ENCODE measurements around the gene CORO1C.
"Not testable (repeated sequence)": the region's sequence is repeated elsewhere in the genome, so short reads cannot be mapped to it uniquely, and the experiment has no call there.

Gene CORO1C

DNA sequence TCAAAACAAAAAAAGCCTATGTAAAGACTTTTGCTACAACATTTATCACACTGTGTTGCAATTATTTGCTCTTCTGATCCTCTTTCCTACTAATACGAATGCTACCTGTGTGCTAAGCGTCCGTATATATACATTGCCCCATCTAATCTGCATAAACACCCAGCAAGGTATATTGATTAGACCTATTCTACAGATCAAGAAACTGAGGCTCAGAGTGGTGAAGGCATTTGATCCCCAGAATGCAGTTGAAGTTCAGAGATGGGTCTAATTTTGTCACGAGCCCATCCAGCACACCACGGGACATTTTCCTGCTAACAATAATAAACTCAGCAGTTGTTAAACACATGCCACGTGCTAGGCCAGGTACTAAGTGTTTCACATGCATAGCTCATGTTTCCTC lies 25.1 kb upstream of the CORO1C start:
- H3K27ac Mint-ChIP-seq, result no peak overlapping the region
- no peaks in the 10 kb centered on the region for H3K9me3 Mint-ChIP-seq
- TF ChIP-seq, protein P1, sequence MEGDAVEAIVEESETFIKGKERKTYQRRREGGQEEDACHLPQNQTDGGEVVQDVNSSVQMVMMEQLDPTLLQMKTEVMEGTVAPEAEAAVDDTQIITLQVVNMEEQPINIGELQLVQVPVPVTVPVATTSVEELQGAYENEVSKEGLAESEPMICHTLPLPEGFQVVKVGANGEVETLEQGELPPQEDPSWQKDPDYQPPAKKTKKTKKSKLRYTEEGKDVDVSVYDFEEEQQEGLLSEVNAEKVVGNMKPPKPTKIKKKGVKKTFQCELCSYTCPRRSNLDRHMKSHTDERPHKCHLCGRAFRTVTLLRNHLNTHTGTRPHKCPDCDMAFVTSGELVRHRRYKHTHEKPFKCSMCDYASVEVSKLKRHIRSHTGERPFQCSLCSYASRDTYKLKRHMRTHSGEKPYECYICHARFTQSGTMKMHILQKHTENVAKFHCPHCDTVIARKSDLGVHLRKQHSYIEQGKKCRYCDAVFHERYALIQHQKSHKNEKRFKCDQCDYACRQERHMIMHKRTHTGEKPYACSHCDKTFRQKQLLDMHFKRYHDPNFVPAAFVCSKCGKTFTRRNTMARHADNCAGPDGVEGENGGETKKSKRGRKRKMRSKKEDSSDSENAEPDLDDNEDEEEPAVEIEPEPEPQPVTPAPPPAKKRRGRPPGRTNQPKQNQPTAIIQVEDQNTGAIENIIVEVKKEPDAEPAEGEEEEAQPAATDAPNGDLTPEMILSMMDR (IDR thresholded peaks at IDR 0.05), result no peak
- H3K27me3 Mint-ChIP-seq (ENCODE audit: low read depth, poor library complexity), result peaks cover 2% of the 10 kb centered on the region
- no peak overlapping the region for H3K4me3 Mint-ChIP-seq
- H3K36me3 Mint-ChIP-seq (ENCODE audit: low read depth), result no peaks in the 10 kb centered on the region
- peaks cover 4% of the 10 kb centered on the region for H3K4me1 Mint-ChIP-seq
- no peak for DNase-seq

DNA sequence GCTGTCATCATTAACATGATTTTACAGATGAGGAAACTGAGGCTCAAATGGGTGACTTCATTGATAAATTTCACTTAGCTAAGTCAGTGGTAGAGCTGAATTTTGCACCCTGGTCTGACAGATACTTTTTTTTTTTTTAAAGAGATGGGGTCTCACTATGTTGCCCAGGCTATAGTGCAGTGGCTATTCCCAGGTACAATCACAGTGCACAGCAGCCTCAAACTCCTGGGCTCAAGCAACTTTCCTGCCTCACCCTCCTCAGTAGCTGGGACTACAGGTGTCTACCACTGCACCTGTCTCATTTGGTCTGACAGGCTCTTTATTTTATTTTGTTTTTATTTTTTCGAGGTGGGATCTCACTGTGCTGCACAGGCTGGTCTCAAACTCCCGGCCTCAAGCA lies 24.2 kb upstream of the CORO1C start:
- Mint-ChIP-seq H3K27me3 (ENCODE audit: low read depth, poor library complexity) (peaks cover 2% of the 10 kb centered on the region), H3K36me3 (ENCODE audit: low read depth) (no peaks in the 10 kb centered on the region), H3K4me1 (peaks cover 4% of the 10 kb centered on the region), H3K4me3 (no peak overlapping the region), H3K9me3 (no peaks in the 10 kb centered on the region), H3K27ac (no peak overlapping the region)
- TF ChIP-seq, protein P1 (IDR thresholded peaks at IDR 0.05), result no peak
- DNase-seq, result no peak

DNA sequence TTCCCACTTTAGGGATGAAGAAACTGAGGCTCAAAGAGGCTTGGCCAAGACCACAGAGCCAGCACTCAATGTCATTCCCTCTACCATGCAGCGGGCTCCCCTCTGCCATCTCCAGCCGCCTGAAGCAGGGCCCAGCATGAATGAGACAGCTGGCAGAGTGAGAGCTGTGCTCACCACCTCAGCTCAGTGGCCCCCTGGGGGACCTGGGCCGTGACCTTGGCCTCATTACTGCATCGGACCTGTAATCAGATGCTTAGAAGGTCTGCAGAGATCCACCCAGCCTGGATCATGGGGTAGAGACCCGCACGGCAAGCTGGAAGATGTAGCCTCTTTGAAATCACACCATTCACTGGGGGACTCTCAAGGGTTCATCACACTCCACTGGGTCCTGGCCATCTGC lies 22.7 kb upstream of the CORO1C start:
- DNase-seq, result no peak
- Mint-ChIP-seq H3K4me3 (no peak overlapping the region), H3K27ac (no peak overlapping the region), H3K4me1 (peaks cover 4% of the 10 kb centered on the region), H3K27me3 (ENCODE audit: low read depth, poor library complexity) (no peaks in the 10 kb centered on the region), H3K36me3 (ENCODE audit: low read depth) (no peaks in the 10 kb centered on the region), H3K9me3 (no peaks in the 10 kb centered on the region)
- TF ChIP-seq, protein P1 (IDR thresholded peaks at IDR 0.05), result no peak

DNA sequence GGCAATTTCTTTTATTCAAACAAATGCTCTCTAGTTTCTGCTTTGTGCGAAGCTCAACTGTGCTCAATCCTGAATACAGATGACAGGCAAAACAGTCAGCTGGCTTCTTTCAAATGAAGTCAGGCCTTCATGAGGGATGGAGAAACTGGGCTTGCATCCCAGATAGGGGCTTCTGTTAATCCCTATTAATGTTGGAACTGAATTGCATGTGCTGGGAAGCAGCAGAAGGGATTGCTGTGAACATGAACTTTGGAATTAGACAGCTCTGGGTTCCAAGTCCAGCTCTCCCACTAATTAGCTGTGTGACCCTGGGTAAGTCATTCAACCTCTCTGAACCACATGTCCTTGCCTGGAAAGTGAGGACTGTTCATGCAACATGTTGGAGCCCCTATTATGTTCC lies 21.1 kb upstream of the CORO1C start:
- H3K9me3 Mint-ChIP-seq, result peaks cover 2% of the 10 kb centered on the region
- H3K27me3 Mint-ChIP-seq (ENCODE audit: low read depth, poor library complexity), result peaks cover 2% of the 10 kb centered on the region
- no peak overlapping the region for H3K4me3 Mint-ChIP-seq
- no peak for DNase-seq
- H3K36me3 Mint-ChIP-seq (ENCODE audit: low read depth), result no peaks in the 10 kb centered on the region
- H3K27ac Mint-ChIP-seq, result no peak overlapping the region
- H3K4me1 Mint-ChIP-seq, result peaks cover 4% of the 10 kb centered on the region
- TF ChIP-seq, protein P1 (IDR thresholded peaks at IDR 0.05), result no peak

DNA sequence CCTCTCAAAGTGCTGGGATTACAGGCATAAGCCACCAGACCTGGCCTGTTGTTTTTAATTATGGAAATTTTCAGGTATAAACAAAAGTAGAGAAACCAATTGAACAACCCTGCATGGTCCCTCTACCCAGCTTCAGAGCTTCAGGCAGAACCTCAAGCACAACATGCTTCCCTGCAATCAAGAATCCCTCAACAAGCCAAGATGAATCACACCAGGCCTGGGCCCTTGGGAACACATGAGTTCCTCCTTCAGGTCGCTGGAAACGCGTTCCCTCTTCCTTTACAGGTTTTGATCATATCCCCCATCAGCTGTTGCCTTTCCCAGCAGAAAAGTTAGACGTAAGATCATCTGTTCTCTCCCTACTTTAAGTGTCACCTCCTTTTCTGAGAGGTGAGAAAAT lies 20.5 kb upstream of the CORO1C start:
- Mint-ChIP-seq H3K9me3 (peaks cover 4% of the 10 kb centered on the region), H3K27ac (no peak overlapping the region), H3K4me1 (peaks cover 4% of the 10 kb centered on the region), H3K4me3 (no peak overlapping the region), H3K27me3 (ENCODE audit: low read depth, poor library complexity) (peaks cover 6% of the 10 kb centered on the region), H3K36me3 (ENCODE audit: low read depth) (no peaks in the 10 kb centered on the region)
- TF ChIP-seq, protein P1 (IDR thresholded peaks at IDR 0.05), result no peak
- DNase-seq, result no peak

DNA sequence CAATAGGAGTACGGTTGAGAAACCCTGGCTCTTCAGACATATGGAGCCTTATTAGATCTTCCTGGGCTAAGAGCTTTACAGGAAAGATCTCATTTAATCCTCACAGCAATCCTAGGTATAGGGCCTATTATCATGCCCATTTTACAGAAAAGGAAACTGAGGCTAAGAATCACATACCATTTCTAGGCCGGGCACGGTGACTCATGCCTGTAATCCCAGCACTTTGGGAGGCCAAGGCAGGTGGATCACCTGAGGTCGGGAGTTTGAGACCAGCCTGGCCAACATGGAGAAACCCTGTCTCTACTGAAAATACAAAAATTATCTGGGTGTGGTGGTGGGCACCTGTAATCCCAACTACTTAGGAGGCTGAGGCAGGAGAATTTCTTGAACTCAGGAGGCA lies 19.7 kb upstream of the CORO1C start:
- H3K4me1 Mint-ChIP-seq, result not testable (repeated sequence)

More for the DNA sequence above, 19.7 kb upstream of the CORO1C start:
- not testable (repeated sequence) for H3K36me3 Mint-ChIP-seq (ENCODE audit: low read depth); H3K9me3 Mint-ChIP-seq; H3K4me3 Mint-ChIP-seq; H3K27me3 Mint-ChIP-seq (ENCODE audit: low read depth, poor library complexity); DNase-seq; H3K27ac Mint-ChIP-seq

Data from nephron progenitor cell (in vitro differentiated cells).